GM12872 (cell line): ENCODE results near the gene RO60.
A peak's percentile ranks its signal among the peaks of the same experiment; 100 is the strongest.

ENCODE experiments used
- TF ChIP-seq, protein P1 (sequence below): IDR thresholded peaks from 3 replicates; pipeline ENCODE4 v1.5.1; 2011; ENCODE audit warnings: low read depth, mild to moderate bottlenecking, low read length, moderate library complexity; ENCODE audit not compliant: insufficient read depth

RO60 gene

GRCh38 chr1:193059282-193060114, at the start of gene RO60, which contains the start of gene UCHL5:
RO60 (plus strand) TSS chr1:193059612; CDS start chr1:193069055, 9,443 bp downstream.
UCHL5 (minus strand) TSS chr1:193059360; CDS start chr1:193059260, 100 bp downstream.
- TF ChIP-seq, protein P1, sequence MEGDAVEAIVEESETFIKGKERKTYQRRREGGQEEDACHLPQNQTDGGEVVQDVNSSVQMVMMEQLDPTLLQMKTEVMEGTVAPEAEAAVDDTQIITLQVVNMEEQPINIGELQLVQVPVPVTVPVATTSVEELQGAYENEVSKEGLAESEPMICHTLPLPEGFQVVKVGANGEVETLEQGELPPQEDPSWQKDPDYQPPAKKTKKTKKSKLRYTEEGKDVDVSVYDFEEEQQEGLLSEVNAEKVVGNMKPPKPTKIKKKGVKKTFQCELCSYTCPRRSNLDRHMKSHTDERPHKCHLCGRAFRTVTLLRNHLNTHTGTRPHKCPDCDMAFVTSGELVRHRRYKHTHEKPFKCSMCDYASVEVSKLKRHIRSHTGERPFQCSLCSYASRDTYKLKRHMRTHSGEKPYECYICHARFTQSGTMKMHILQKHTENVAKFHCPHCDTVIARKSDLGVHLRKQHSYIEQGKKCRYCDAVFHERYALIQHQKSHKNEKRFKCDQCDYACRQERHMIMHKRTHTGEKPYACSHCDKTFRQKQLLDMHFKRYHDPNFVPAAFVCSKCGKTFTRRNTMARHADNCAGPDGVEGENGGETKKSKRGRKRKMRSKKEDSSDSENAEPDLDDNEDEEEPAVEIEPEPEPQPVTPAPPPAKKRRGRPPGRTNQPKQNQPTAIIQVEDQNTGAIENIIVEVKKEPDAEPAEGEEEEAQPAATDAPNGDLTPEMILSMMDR: no peak

GRCh38 chr1:193011406-193011805, 48.0 kb upstream of the RO60 start:
- TF ChIP-seq, protein P1: no peak

DNA sequence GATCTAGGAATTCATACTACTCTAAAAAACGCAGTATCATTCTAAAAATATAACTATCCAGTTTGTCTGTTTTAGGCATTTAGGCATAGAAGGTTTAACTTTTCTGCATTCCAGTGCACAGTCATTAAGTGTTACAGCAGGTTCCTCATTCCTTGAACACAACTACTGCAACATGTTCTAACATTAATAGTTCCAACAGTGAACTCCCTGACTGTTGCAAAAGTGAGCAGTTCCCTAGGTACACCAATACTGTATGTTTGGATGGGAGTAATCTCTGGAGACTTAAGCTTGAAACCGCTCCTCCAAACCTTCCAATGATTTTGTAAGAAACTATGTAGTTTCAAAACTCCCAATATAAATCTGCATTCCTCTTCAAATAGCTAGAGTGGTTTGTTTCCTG, 46.4 kb upstream of the RO60 start:
- TF ChIP-seq, protein P1: no peak

DNA sequence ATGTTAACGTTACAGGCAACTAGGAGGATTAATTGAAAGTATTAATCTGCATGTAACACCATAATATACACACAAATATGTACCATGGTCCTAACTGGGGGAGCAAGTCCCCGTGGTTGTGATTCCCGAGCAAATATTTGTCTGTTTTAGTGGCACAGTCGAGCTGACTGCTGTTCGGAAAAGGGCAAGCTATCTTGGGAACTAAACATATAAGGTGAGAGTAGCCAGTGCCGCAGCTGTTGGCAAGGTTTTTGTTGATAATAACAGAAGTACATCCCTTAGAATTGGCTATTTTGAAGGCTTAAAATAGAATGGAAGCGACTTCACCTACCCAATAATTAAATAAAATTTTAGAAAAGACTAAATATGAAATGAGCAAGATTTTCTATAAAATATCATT, 45.7 kb upstream of the RO60 start:
- TF ChIP-seq, protein P1: no peak

GRCh38 chr1:193014400-193014799, 45.0 kb upstream of the RO60 start:
- TF ChIP-seq, protein P1: no peak

DNA sequence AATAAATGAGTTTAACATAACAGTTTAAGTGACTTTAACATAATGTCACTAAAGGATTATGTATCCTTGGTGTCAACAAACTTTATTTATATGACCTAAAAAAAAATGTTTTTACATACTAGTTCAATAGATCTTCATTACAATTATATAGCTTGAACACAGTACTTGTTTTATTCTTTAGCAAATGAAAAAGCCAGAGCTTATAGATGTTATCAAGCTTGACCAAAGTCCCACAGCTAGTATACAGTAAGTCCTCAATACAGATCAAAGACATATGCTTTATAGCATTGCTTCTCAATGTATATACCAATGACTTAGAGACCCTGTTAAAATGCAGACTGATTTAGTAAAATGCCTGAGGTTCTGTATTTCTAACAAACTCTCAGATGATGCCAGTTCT, 42.6 kb upstream of the RO60 start:
- TF ChIP-seq, protein P1: no peak

GRCh38 chr1:193019442-193020026, 39.9 kb upstream of the RO60 start:
- TF ChIP-seq, protein P1: peak; percentile 40; the same call in 2 of the 3 replicates
